Retina (tissue), 1 donor: Measurements from ENCODE around the gene AQP12B.

Experiments
- DNase-seq: peaks from one replicate; pipeline ENCODE4 v3.0.0-alpha.2; 2016

Gene AQP12B

GRCh38 chr2:240647503-240648154, 35.1 kb downstream of the AQP12B start:
- no peak for DNase-seq

GRCh38 chr2:240646900-240647502, 35.7 kb downstream of the AQP12B start:
- DNase-seq: no peak

- no peak for DNase-seq
Observed at GRCh38 chr2:240646176-240646899, 36.3 kb downstream of the AQP12B start.

GRCh38 chr2:240645801-240646175, 36.9 kb downstream of the AQP12B start:
- no peak for DNase-seq

GRCh38 chr2:240645346-240645745, 37.3 kb downstream of the AQP12B start:
- no peak for DNase-seq

- no peak for DNase-seq
Observed at GRCh38 chr2:240644859-240645301, 37.8 kb downstream of the AQP12B start.

GRCh38 chr2:240644171-240644651, 38.5 kb downstream of the AQP12B start:
- DNase-seq: no peak

GRCh38 chr2:240643811-240644150, 38.9 kb downstream of the AQP12B start:
- no peak for DNase-seq

- DNase-seq: no peak
Observed at GRCh38 chr2:240643093-240643810, 39.4 kb downstream of the AQP12B start.

GRCh38 chr2:240642806-240643092, 39.9 kb downstream of the AQP12B start:
- DNase-seq: no peak

- DNase-seq: no peak
Observed at GRCh38 chr2:240642061-240642805, 40.5 kb downstream of the AQP12B start.

GRCh38 chr2:240640939-240641338, 41.7 kb downstream of the AQP12B start:
- no peak for DNase-seq

- DNase-seq: no peak
Observed at GRCh38 chr2:240639566-240639965, 43.1 kb downstream of the AQP12B start.

GRCh38 chr2:240638512-240639160, 44.0 kb downstream of the AQP12B start:
- no peak for DNase-seq

- no peak for DNase-seq
Observed at GRCh38 chr2:240637901-240638345, 44.8 kb downstream of the AQP12B start.

- DNase-seq: no peak
Observed at GRCh38 chr2:240637116-240637900, 45.4 kb downstream of the AQP12B start.

- no peak for DNase-seq
Observed at GRCh38 chr2:240636563-240637115, 46.0 kb downstream of the AQP12B start.

- no peak for DNase-seq
Observed at GRCh38 chr2:240635998-240636547, 46.6 kb downstream of the AQP12B start.

GRCh38 chr2:240635121-240635997, 47.3 kb downstream of the AQP12B start:
- DNase-seq: no peak

GRCh38 chr2:240632306-240632721, 50.4 kb downstream of the AQP12B start:
- DNase-seq: no peak
